NCI-H146 treated with DMSO at 0.1 percent for 48 hours (cell line): ENCODE data around the gene GNAT1.

Experiments
- DNase-seq: peaks from one replicate; lab custom pipeline; 2025; ENCODE audit not compliant: unreplicated experiment; lab: John Stamatoyannopoulos, UW

Gene GNAT1

DNA sequence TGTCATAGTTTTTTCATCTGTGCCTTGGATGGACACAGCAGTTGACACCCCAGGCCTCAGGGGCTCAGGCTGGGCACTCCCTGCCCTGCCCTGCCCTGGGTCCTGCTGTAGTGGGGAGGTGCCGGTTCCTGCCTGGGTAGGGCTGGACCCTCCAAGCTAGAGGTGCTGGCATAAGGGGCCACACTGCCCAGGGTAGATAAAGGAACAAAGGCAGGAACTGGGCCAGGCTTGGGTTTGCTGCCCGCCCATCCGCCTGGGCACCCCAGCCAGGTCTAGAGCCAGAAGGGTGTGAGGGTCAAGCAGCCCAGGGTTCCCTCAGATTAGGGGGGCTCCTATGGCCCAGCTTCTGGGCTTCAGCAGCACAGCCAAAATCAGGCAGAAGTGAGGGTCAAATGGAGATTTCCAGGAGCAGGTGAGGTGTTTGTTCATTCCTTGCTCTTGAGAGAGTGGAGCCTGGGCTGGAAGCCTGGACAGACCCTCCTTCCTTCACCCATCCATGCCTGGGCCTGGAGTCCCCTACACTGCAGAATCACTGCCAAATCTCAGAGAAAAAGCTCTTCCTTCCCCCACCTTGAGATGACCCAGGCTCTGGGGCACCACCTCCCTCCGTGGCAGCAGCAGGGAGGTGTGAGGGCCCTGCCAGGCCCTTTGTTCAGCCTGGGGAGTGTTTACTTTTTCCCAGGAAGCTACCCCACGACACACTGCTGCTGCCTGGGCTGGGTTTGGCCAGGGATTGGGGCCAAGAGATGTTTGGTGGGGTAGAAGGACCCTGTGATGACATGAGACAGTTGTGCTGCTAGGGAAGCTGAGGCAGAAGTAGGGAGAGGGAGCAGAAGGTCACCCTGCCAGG lies 29.2 kb upstream of the GNAT1 start:
- DNase-seq = no peak

DNA sequence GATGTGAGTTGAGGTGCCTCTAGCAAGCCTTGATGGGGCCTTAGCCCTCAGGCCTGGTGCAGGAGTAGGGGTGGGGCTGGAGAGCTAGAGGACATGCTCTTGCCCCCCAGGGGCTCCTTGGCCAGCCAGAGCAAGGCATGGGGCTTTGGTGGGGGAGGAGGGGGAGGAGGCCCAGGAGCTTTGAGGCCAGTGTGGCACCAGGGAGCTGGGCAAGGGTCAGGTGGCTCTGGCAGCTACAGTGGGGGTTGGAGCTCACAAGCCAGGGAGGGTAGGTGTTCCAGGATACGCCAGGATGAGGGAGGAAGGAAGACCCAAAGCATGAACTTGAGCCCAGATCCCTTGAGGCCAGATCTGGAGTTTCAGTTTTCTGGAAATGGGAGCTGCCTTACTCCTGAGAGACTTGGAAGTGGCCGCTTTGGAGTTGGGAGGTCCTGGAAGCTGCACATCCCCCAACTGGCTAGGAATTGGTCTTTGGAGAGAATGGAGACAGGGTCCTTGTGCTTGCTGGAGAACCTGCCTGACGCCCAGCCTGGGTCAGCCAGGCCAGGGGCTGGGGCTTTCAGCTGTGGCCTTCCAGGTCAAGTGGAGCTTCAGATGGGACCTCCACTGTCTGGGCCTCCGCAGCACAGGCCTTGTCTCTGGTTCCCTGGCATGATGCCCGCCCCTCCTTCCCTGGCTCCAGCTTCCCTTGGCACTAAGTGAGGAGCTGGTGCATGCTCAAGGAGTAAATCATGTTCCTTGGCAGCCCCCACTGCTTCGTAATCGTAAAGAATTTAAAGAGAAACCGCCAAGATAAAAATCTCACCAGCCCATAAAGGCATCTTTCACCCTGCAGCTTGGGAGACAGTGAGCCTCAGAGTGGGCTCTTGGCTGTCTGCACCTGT lies 27.6 kb upstream of the GNAT1 start:
- DNase-seq = no peak

DNA sequence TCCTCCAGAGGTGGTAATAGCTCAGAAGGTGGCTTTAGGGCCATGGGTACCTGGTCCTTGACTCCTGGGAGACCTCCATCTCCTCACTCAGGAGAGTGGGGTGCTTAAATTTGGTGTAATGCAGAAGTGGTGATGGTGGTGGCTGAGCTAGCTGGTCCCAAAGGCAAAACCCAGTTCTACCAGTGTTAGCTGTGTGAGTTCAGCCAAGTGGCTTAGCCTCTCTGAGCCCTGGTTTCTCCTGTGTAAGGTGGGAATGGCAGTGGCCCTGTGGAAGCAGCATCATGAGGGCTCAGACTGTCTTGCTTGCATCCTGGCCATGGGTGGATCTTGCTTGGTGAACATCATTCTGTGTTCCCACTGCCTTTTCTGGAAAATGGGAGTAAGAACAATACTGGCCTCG lies 26.9 kb upstream of the GNAT1 start:
- DNase-seq = no peak

DNA sequence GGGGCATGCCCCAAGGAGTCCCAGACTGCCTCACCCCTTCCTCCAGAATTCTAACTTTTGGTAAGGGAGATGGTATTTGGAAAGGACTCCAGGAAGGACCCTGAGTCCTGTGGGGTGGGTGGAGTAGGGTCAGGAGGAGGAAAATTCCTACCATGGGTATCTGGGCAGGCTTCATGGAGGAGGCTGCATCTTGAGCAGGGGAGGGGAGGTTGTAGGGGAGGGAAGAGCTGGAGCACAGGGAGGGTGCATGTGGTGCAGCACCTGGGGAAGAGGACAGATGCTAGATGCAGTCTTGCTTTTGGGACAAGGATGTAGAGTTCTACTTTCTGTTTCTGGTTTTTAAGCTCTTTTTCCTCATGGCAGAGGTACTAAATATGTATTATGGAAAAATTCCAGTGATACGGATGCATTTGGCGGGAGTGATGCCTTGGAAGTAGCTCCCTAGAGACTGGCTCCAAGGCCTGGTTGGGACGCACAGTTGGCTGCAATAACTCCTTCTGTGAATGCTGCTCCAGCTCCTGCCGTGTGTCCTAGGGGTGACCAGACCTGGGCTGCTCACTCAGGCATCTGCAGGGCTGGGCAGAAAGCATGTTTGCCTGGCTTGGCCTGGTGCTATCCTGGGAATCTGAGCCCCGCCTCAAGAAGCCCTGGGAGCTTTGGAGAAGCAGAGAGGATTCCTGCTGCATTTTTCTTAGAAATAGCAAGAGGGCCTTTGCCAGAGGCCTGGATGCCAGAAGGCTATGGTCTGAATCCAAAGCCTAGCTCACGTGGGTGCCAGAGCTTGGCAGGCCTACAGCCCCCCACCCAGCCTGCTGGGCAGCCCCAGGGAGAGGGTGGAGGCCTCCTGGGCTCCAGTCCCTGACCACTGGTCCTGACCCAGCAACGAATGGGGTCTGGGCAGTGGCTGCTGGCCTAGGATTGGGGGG lies 26.2 kb upstream of the GNAT1 start:
- no peak for DNase-seq

DNA sequence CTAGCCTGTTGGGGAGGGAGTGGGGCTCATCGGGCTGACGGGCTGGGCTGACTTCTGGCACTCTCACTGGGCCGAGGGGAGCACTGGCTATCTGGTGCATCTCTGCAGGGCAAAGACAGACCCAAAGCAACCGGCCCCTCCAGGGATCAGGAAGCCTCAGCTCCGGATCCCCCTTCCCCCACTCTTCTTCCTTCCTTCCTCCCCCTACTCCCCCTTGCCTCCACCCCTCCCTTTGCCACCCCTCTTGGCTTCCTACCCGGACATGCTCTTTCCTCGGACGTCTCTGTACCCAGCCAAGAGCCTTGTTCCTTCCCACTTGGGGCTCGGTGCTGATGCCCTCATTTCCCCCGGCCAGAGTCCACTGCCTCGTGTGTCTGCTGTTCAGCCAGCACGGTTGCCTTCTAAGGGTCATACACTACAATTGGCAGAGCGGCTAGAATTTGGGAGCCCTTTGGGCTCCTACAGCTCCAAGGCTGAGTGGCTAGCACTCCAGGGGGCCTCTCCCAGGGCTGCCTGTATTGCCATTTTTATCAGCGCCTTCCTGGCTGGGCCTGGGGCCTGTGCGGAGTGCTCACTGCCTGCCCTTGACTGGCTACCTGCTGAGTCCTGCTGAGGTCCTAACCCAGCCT lies 25.4 kb upstream of the GNAT1 start:
- no peak for DNase-seq

DNA sequence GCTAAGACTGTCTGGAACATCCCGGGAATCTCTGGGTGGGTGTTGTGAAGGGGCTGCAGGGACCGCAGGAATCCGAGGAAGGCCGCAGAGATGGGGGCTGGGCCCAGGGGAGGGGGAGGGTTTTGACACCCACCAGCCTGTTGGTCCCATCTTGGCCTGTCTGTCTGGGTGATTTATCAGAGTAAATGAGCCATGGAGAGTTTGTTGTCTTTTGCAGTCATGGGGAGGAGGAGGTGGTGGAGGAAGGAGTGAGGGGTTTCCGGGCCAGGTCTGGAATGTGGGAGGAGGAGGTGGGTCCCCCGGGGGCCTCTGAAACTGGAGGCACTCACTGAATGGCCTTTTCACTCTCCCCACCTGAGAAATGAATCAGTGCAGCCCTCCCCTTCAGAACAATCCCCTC lies 24.8 kb upstream of the GNAT1 start:
- no peak for DNase-seq

DNA sequence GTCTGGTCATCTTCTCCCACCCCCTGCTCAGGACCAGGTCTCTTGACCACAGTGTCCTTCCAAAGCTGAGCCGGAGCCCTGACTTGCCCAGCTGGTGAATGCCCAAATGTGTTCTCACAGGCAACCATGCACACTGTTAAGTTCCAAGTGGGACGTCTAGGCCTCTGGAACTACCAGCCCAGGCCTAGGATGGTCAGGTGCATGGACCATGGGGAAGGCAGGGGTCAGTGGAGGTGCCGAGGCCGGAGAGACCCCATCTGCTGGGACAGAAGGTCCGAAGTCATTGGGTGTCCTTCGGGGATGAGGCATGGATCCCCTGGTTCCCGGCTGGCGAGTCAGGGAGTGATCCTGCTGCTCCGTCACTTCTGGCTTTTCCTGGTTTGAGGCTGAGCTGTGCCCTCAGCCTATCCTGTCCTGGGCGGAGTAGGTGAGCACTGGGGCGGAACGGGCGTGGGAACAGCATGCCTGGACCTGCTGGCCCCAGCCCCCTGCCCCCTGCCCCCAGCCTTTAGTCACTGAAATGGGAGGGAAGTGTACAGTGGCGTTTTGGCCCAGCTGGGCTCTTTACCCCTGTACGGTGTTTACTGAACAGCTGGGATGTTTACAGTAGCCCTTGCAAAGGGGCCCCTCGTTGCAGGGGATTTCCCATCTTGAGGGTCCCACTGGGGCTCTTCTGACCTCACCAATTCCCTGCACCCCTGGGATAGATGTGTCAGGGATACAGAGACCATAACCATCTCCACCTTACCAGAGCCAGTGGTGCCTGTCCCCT lies 24.2 kb upstream of the GNAT1 start:
- DNase-seq = no peak

DNA sequence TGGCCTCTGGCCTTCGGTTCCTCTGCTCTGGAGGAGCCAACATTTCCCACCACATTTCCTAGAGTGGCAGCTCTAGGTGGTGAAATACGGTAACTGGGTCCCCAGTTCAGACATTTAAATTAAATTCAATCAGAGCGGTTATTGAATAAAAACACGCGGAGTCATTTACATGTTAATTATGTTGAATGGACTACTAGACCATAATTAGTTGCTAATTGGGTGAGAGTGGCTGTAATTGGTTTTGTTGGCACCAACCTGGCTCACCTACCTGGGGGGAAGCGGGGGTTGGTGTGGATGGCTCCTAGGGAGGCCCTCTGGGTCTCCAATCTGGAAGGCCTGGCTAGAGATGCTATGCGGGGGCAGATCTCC lies 23.6 kb upstream of the GNAT1 start:
- no peak for DNase-seq

DNA sequence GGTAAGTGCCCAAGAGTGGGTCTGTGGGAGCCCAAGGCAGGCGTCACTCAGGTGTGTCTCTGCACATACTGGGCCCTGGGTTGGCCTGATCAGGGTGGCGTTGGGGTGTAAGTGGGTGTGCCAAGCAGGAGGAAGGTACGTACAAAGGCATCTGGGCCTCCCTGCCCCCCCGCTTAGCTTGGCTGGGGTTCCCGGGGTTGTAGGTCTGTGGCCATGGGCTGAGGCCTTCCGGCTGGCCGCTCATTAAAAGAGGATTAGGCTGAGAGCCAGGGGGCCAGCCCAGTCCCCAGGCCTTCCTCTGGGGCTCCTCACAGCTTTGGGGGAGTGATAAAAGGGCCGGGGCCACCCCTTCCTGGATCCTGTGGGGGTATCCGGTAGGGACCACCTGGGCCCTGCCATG lies 23.0 kb upstream of the GNAT1 start:
- no peak for DNase-seq

DNA sequence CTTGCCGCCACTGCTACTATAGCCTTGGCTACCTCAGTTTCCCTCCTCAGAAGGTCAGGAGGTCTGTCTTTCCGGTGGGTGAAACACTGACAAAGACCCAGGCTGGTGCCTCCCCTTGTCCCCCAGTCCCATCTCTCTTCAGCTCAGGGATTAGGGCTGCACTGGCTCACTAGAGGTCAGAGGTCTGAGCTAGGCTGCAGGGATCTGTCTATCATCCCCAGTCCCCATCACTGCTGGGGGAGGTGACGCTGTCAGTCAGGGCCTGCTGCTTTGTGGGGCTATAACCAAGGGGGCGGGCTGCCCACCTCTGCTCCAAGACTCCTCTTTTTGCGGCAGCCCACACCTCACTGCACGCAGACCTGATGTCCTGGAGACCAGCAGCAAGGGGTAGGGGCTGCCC lies 22.6 kb upstream of the GNAT1 start:
- no peak for DNase-seq

DNA sequence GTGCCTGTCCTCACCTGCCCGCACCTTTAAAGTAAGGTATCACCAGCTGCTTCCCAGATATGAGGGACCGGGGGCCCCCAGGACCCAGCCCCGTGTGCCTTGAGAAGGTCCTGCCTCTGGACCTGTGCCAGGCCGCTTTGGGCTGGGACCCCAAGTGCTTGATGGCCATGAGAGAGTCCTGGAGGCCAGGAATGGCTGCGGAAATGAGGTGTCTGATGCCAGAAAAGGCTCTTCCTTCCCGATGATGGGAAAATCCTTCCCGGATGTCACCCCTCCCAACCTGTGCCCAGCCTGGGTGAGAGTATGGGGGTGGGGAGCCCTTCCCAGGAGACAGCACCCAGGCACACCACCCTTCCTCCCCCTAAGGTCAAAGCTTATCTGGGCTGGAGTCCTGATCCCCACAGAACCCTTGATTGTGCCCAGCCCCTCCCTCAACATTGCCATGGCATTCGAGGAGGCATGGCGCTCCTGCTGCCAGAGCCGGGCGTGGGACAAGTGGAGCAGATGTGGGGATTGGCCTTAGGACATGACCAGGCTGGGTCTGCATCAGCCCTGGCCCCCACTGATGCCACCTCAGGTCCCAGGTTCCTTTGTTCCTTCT lies 22.1 kb upstream of the GNAT1 start:
- DNase-seq = no peak

DNA sequence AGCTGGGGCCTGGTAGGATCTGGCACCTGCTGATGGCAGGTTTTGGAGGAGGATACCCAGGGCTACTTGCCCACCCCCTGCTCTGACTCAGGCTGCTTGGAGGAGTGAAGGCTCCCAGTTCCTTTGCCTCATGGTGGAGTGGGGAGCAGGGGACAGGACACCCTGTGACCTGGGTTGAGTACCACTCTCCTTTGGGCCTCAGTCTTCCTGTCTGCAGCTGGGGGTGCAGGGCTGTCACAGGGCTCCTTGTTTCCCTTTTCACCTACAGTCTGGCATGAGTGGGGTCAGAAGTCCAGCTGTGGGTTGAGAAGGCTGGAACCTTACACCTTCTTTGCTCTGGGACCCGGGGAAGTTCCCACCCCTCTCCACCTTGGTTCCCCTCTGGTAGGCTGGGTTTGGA lies 21.6 kb upstream of the GNAT1 start:
- DNase-seq = no peak

DNA sequence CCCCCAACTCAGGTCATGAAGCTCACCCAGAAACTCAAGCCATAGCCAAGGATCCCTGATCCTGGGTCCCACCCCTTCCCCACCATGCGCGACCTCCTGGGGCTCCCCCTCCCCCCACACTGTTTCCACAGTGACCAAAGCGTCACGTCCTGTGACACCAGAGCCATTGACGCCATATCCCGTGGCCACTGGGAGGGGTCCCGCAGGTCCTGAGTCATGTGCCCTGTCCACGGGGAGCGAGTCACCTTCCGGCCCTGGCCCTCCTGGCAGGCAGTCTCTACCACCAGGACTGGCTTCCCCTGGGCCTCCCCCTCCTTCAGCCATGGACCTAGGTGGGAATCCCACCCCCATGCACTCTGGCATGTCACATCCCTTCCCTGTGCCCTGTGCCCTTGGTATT lies 20.7 kb upstream of the GNAT1 start:
- DNase-seq = no peak

DNA sequence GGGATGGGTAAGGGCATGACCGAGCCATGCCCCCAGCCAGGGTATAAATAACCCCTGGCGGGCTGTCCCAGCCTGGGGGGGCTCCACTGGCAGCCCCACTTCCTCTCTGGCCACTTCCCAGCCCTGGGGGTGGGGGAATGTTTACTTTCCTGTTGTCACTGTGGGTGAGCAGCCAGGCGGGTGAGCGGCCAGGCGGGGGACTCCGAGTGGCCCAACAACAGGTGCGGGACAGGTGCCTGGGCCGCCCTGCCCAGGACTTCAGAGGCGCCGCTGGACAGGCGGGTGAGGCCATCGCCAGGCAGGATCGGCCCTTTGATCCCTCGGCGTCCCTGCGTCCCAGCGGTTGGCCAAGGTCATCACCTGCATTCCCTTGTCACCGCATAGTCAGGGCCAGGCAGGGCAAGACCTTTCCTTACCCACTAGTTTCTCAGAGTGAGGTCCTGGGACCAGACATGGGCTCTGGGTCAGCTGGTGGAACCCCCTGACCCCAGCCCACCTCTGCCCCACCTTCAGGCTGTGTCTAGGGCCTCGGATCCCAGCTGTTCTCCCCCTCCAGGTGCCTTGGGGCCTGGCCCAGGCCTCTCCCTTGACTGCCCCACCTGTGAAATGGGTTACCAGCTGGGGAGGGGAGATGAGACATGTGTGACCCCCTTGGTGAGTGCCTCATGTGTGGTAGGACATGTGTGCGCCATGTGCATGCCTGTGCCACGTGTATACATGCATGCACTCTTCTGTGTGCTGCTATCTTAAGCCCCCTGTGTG lies 19.7 kb upstream of the GNAT1 start:
- DNase-seq = no peak

DNA sequence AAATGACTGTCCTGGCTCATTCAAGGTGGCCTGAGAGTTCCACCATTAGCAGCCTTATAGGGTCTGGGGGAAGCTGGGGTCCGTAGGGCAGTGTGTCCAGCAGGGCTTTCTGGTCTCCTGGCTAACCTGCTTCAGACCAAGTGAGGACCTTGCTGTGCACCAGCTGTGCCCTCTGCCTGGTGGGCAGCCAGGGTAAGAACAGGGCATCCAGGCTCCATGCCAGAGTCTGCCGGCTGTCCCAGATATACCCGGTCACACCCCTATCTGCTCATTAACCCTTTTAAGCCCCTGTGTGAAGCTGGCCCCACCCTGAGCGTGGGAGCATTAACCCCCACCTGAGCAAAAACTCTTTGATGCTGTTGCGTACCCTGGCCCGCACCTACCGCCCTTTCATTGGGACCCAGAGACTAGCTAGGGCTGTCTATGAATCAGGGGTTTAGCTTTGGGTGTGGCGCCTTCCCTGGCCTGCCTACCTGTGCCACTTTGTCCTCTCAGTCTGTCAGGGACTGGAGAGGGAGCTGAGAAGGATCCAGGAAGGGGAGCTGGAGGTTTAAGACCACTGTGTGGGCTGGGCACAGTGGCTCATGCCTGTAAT lies 18.7 kb upstream of the GNAT1 start:
- DNase-seq = no peak

DNA sequence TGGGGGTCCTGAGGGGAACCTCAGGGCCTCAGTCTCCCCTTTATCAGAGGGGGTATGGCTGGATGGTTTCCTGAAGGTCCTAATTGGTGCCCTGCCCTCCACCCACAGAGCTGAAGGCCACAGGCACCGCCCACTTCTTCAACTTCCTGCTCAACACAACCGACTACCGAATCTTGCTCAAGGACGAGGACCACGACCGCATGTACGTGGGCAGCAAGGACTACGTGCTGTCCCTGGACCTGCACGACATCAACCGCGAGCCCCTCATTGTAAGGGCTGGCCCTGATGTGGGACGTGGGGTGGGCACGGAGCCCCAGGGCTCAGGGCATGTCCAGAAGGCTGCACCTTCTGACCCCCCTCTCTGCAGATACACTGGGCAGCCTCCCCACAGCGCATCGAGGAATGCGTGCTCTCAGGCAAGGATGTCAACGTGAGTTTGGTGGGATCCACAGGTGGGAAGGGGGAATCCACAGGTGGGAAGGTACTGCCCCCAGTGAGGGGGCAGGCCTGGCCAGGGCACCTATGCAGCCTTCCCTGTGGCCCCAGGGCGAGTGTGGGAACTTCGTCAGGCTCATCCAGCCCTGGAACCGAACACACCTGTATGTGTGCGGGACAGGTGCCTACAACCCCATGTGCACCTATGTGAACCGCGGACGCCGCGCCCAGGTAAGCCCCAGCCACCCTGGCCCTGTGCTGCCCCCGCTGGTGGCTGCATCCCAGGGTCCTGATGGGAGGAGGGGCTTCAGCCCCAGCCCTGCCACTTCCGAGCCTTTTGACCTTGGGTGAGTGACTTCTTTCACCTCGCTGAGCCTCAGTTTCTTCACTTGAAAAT lies 17.5 kb upstream of the GNAT1 start:
- no peak for DNase-seq

DNA sequence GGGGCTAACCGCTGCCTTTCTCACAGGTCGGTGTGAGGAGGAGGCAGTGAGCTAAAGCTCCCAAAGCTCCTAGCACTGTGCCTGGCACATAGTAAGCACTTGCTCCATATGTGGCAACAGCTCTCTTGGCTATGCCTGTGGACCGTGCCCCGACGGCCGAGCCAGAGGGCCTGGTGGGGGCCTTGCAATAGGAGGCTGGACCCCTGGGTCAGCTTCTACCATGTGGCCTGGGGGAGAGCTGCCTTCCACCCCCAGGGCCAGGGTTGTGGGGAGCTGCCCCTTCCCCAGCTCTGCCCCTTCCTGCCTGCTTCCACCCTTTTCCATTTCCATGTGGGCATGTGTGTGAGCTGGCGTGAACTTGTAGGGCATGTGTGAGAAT lies 16.9 kb upstream of the GNAT1 start:
- no peak for DNase-seq
